Left lung (tissue), 10 donors: ENCODE results near the gene GORASP1. TPM values are rescaled to one million over a fixed set of nuclear protein-coding genes. Genes with fewer than 3 reads are reported as not detected.
A peak's percentile ranks its signal among the peaks of the same experiment; 100 is the strongest.

Experiments used
- ATAC-seq: fragments of 200-7000 bp; cut with Tn5 transposase; one replicate; pipeline ENCODE4 v1.9.1; 2020; ENCODE audit warnings: moderate library complexity
- DNase-seq, 4 donors: peaks; one replicate each; pipeline ENCODE4 v3.0.0-alpha.2; 2013 to 2020
- H3K27ac ChIP-seq, 2 donors: fragments of 200-600 bp; sonication (generic) in 1 of 2; one replicate each; pipeline versions ENCODE4 v1.5.0 to v1.8.0; 2020 to 2021
- H3K27me3 ChIP-seq, 2 donors: fragments of 200-600 bp; sonication (generic) in 1 of 2; one replicate each; pipeline versions ENCODE4 v1.5.0 to v1.8.0; 2020 to 2021
- H3K36me3 ChIP-seq, 2 donors: fragments of 200-600 bp; sonication (generic) in 1 of 2; one replicate each; pipeline versions ENCODE4 v1.5.0 to v1.8.0; 2020 to 2021
- H3K4me1 ChIP-seq, 2 donors: fragments of 200-600 bp; one replicate each; pipeline ENCODE4 v1.8.0; 2021
- H3K4me3 ChIP-seq, 2 donors: fragments of 200-600 bp; sonication (generic) in 1 of 2; one replicate each; pipeline versions ENCODE4 v1.5.0 to v1.8.0; 2020 to 2021; ENCODE audit warnings: mild to moderate bottlenecking in 1 of 2
- H3K9me3 ChIP-seq, 2 donors: fragments of 200-600 bp; sonication (generic) in 1 of 2; one replicate each; pipeline versions ENCODE4 v1.5.0 to v1.8.0; 2020 to 2021
- CTCF ChIP-seq, 2 donors: fragments of 200-600 bp; sonication (generic) in 1 of 2; IDR thresholded peaks; one replicate each; pipeline versions ENCODE4 v1.5.0 to v1.8.0; 2021; ENCODE audit warnings: antibody characterized with exemption in 2 of 2
- intact Hi-C, 2 donors: fragments of 100-400 bp; cut with DNase I; formaldehyde crosslinking; loops; one replicate each; pipeline versions ENCODE4 v1.11.2 to v1.14.2; 2022
- polyA plus RNA-seq, 6 donors: library from polyadenylated mRNA; unstranded; fragments of 120-200 nt; gene quantifications; one replicate each; pipeline ENCODE4 v1.2.1, GENCODE V29; 2013; ENCODE audit not compliant: insufficient read length in 6 of 6
- total RNA-seq, 2 donors: library from RNA; stranded (reverse); fragmentation: NEBNext Ultra II Directional; extraction: Animal tissue kit (Norgen Biotek cat#: 25700); gene quantifications; one replicate each; pipeline ENCODE4 v1.2.1, GENCODE V29; 2021
- donor health status: DM: no; HTN: yes; CAD: no.
- donor health status: DM: no; HTN: no; CAD: no.

The GORASP1 gene
- total and polyA plus RNA-seq, 8 donors: 57.9 to 73.9 (median 62.8) TPM

DNA sequence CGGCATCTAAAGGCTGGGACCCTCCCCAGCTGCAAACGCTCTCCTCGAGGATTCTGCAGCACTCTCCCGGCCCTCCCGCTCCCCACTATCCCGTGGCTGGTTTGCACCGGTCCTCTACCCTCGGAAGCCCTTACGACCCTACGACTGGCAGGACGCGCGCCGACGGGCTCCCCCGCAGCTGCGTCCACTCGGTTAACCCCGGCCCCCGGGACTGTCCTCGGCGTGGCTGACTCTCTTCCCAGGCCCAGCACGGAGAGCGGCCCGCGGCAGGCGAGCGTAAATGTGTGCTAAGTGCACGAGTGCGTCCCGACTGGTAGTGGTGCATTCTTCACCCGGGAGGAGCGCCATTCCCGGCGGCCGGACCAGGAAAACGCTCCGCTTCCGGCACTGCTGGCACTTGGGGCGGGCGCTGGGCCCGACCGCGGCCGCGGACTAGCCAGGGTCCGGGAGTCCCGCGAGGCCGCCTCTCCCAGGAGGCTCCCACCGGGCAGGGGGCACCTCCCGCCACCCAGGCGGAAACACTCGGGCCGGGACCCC, 508 bp downstream of the GORASP1 start:
- DNase-seq: peak; percentile 53 to 92 (median 64)
- ATAC-seq: peak; percentile 71
- H3K27ac ChIP-seq: peak overlapping the region; percentile 96
- TF ChIP-seq CTCF (IDR thresholded peaks at IDR 0.05): no peak
- H3K27me3 ChIP-seq: no peaks in the 10 kb centered on the region
- H3K9me3 ChIP-seq: no peaks in the 10 kb centered on the region
- H3K4me3 ChIP-seq: peak overlapping the region; percentile 85 to 89
- intact Hi-C loops: no loop called here
- H3K36me3 ChIP-seq: no peaks in the 10 kb centered on the region
- H3K4me1 ChIP-seq: peaks cover 10 to 63% of the 10 kb centered on the region in 2 donors

GRCh38 chr3:39106281-39106811, 1.1 kb downstream of the GORASP1 start:
- peak in 2 of 4 donors; percentile 15 to 26 for DNase-seq
- H3K4me1 ChIP-seq: peaks cover 10 to 68% of the 10 kb centered on the region in 2 donors
- no peaks in the 10 kb centered on the region for H3K9me3 ChIP-seq
- no peaks in the 10 kb centered on the region for H3K27me3 ChIP-seq
- peak overlapping the region; percentile 96 for H3K27ac ChIP-seq
- no peak for TF ChIP-seq CTCF (IDR thresholded peaks at IDR 0.05)
- peak overlapping the region; percentile 85 to 89 for H3K4me3 ChIP-seq
- intact Hi-C loops: no loop called here
- H3K36me3 ChIP-seq: peaks cover 0 to under 1% of the 10 kb centered on the region in 2 donors
- no peak for ATAC-seq

- Histone ChIP-seq H3K36me3 (peaks cover 0 to 7% of the 10 kb centered on the region in 2 donors), H3K27me3 (no peaks in the 10 kb centered on the region), H3K4me3 (peak overlapping the region in 1 of 2 donors; percentile 89), H3K9me3 (no peaks in the 10 kb centered on the region), H3K4me1 (peaks cover 10 to 73% of the 10 kb centered on the region in 2 donors), H3K27ac (peak overlapping the region in 1 of 2 donors; percentile 7)
- DNase-seq: no peak
- no peak for TF ChIP-seq CTCF (IDR thresholded peaks at IDR 0.05)
- intact Hi-C loops: no loop called here
- no peak for ATAC-seq
Measured at GRCh38 chr3:39105687-39106063, 1.8 kb downstream of the GORASP1 start.

DNA sequence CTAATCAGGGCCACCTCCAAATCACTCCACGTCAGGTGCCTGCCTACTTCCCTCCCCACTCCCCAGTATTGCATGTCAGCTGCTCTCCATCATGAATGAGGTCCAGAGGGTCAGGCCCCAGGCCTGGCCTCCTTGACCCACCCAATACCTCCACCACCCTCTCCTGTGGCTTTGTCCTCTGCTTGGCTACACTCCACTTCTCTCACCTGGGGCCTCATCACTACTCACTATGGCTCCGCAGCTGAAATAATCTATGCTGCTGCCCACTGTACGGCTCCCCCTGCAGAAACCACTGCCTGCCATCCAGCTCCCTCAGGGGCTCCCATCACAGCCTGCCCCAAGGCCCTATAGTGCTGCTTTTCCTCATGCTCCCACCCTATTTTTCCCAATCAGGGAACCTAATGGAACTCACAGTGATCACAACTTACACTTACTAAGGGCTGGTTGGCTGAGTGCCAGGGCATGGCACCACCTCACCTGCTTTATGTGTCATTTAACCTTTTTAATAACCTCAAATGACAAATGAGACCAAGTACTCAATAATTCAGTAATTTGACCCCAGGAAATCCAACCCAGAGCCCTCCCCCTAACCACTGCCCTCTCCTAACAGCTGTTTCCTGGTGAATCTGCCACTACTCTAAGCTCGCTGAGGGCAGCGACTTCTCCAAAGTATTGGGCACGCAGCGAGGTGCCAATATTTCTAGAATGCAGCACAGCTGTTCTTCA, 2.3 kb downstream of the GORASP1 start:
- Histone ChIP-seq H3K27ac (peak overlapping the region in 1 of 2 donors; percentile 7), H3K27me3 (no peaks in the 10 kb centered on the region), H3K36me3 (peaks cover 0 to 13% of the 10 kb centered on the region in 2 donors), H3K4me1 (peaks cover 10 to 73% of the 10 kb centered on the region in 2 donors), H3K4me3 (peak overlapping the region in 1 of 2 donors; percentile 89), H3K9me3 (no peaks in the 10 kb centered on the region)
- intact Hi-C loops: no loop called here
- no peak for TF ChIP-seq CTCF (IDR thresholded peaks at IDR 0.05)
- DNase-seq (no peak), ATAC-seq (no peak)
